ENCODE data around the gene UBN2.

Gene UBN2

DNA sequence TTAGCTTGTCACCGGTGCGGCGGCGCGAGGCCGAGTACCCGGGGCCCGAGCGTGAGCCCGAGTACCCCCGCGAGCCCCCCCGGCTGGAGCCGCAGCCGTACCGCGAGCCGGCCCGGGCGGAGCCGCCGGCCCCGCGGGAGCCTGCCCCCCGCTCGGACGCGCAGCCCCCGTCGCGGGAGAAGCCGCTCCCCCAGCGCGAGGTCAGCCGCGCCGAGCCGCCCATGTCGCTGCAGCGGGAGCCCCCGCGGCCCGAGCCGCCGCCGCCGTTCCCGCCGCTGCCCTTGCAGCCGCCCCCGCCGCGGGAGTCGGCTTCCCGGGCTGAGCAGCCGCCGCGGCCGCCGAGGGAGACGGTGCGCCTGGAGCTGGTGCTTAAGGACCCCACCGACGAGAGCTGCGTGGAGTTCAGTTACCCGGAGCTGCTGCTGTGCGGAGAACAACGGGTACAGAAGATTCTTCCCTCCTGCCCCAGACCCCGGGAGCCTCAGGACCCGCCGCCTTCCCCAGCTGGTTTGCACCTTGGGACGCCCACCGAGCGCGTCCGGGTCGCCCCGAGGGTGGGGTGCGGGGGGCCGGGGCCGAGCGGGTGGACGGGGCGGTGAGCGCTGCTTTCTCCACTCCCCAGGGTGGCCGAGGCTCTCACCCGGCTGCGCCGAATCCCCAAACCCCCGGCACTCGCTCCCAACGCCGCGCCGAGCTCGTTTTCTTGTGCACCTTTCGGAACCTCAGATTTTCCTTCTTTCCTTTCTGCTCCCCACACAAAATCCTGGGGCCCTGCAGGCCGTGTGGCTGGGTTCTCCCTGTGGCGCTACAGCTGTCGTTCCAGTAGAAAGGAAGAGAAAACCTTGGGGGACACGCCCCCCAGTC is 708 bp downstream of the UBN2 start:
- in situ Hi-C loops (cut with MboI; ENCODE audit: low sequenced_read_pairs), result no loop called here

DNA sequence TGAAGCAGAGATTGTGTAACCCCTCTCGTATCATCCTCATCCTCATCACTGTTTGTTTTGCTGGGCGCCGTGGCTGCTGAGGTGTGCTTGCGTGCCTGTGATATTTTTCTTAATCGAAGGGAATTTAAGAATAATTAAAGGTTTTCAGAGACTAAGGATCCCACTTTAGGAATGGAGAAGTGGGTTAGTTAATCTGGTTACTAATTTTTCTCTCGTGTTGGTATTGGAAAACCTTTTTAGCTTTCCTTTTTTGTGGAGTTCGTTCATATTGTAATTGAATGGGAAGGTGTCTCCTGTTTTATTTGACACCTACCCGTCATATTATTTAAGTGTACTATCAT is 1.3 kb downstream of the UBN2 start:
- in situ Hi-C loops (cut with MboI; ENCODE audit: low sequenced_read_pairs), result no loop called here

- in situ Hi-C loops (cut with MboI; ENCODE audit: low sequenced_read_pairs), result no loop called here
Measured at GRCh38 chr7:139232904-139233303, 1.9 kb downstream of the UBN2 start.

GRCh38 chr7:139241258-139241657 is 10.2 kb downstream of the UBN2 start:
- in situ Hi-C loops (cut with MboI; ENCODE audit: low sequenced_read_pairs), result no loop called here

DNA sequence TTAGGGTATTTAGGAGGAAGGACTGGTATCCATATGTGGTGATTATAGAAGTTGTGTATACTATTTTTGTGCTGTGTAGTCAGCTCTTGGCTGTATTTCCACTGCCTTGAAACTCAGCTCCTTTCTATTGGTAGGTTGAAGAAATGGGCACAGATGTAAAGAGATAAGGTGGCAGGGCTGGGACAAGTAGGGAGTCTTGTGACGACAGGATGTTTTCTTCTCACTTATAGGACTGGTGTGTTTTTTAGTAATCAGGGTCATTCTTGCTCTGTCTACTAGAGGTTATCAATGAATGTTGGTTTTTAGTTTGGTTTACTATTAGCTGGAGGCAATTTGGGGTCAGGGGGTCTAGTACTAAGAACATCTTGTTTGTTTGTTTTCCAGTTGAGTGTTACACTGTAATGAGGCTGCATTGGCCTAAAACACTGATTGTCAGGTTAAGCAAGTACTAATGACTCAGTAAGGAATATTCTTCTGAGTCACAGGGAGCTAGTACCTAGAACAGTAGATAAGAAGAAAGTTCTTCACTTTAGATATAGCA is 11.8 kb downstream of the UBN2 start:
- in situ Hi-C loops (cut with MboI; ENCODE audit: low sequenced_read_pairs), result no loop called here

DNA sequence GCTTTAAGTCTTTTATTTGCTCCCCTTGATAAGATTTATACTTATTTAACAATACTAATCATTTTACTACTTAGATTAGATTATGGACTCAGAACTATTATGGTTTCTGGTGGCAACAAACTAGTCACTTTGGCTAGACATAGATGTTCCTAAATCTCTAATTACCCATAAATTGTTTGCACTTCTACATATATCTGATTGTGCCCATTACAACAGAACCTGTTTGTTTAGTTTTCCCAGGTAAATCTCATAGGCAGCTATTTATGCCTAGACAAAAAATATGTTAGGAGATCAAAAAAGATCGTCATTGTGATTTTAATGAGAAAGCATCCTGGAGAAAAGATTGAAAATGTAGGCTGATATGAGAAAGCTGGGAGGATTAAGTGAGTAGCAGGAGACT is 14.4 kb downstream of the UBN2 start:
- in situ Hi-C loops (cut with MboI; ENCODE audit: low sequenced_read_pairs), result no loop called here

GRCh38 chr7:139246494-139246893 is 15.5 kb downstream of the UBN2 start:
- in situ Hi-C loops (cut with MboI; ENCODE audit: low sequenced_read_pairs), result no loop called here

GRCh38 chr7:139246905-139247304 is 15.9 kb downstream of the UBN2 start:
- in situ Hi-C loops (cut with MboI; ENCODE audit: low sequenced_read_pairs), result no loop called here

DNA sequence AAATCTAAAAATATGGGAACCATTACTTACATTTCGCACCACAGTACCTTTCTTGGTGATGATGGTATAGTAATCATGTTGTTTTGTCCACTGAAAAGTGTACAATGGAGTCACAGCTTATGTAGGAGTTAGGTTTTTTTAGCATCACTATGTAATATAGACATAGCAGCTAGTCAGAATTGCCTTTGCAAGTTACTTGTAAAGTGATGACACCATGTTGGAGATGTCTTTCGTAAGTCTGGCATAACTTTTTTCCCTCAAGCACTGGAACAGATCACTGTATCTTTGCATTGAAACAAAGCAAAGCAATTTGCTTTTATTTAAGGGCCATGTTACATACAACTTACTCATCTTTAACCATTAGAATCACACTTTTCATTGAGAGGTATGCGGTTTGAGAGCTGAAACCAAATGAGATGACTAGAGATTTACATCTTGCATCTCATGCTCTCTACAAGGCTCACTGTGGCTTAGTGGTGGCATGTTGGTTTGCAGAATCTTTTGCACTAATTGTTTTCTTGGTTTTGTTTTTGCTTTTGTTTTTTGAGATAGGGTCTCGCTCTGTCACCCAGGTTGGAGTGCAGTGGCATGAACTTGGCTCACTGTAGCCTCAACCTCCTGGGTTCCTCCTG is 18.3 kb downstream of the UBN2 start:
- in situ Hi-C loops (cut with MboI; ENCODE audit: low sequenced_read_pairs), result no loop called here

DNA sequence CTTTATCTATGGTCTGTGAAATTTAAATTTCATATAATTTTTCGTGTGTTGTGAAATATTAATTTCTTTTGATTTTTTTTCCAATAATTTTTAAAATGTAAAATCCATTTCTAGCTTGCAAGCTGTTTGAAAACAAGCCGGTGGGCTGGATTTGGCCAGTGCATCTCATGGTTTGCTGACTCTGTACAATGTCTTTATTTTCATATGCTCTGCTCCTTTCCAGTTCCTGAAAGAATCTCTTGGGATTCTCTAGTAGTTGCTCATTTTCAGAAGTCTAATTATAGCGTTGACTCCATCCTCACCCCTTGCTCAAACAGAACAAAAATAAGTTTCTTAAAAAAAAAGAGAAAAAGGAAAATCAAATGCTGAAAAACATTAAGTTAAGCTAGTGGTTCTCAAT is 21.4 kb downstream of the UBN2 start:
- in situ Hi-C loops (cut with MboI; ENCODE audit: low sequenced_read_pairs), result no loop called here

GRCh38 chr7:139254281-139254680 is 23.2 kb downstream of the UBN2 start:
- in situ Hi-C loops (cut with MboI; ENCODE audit: low sequenced_read_pairs), result no loop called here

DNA sequence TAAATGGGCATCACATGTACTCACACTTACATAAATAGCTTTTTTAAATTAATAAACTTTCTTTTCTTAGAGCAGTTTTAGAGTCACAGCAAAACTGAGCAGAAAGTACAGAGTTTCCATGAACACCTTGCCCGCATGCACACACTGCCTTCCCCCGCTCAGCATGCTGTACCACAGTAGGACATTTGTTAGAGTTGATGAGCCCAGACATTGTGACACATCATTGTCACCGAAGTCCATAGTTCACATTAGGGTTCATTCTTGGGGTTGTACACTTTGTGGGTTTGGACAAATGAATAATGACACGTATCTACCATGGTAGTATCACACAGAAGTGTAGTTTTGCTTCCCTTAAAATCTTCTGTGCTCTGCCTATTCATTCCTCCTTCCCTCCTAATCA is 23.7 kb downstream of the UBN2 start:
- in situ Hi-C loops (cut with MboI; ENCODE audit: low sequenced_read_pairs), result no loop called here

DNA sequence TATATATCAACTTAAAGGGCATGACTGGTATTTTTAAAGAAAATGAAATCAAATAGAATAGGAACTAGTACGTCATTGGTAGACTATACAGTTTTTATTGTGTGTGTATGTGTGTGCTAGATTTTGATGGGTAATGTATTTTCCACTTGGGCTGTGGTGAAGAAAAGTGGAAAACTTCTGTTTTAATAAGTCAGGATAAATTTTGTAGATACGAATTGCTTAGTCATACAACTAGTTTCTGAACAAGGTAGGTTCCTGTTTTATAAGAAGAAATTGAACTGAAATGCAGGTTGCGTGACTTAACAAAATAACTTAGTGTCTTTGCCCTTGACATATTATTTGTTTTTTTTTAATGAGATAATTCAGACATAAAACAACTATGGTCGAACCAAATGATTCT is 24.3 kb downstream of the UBN2 start:
- in situ Hi-C loops (cut with MboI; ENCODE audit: low sequenced_read_pairs), result no loop called here

- in situ Hi-C loops (cut with MboI; ENCODE audit: low sequenced_read_pairs), result no loop called here
Measured at GRCh38 chr7:139259142-139259541, 28.1 kb downstream of the UBN2 start.

DNA sequence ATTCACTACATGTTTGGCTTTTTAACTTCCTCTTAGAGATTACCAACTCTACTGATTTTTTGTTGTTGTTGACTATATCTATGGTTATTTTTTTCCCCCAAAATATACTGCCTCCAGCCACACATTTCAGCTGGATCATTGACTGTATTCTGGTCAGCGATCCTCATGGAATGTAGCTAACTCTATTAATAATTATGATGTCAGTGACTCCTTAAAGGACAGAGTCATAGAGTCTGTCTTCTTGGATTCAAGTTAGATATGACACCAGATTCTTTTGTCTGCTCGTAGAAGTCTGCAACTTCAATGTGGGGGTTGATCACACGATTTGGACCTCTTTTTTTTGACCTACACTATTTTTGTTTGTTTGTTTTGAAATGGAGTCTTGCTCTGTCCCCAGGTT is 33.2 kb downstream of the UBN2 start:
- in situ Hi-C loops (cut with MboI; ENCODE audit: low sequenced_read_pairs), result no loop called here

DNA sequence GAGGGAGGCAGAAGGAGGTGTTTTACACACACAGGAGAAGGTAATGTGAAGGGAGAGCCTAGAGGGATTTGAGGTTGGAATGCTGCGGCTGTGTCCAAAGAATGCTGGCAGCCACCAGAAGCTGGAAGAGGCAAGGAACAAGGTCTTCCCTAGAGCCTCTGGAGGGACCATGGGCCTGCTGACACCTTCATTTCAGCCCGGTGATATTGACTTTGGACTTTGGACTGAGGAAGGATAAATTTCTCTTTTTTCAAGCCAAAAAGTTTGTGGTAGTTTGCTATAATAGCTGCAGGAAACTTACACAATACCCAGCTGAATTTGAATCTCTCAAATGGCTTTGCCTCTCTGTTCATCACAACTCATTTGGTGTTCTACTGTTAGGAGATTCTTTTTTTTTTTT is 34.6 kb downstream of the UBN2 start:
- in situ Hi-C loops (cut with MboI; ENCODE audit: low sequenced_read_pairs), result no loop called here

DNA sequence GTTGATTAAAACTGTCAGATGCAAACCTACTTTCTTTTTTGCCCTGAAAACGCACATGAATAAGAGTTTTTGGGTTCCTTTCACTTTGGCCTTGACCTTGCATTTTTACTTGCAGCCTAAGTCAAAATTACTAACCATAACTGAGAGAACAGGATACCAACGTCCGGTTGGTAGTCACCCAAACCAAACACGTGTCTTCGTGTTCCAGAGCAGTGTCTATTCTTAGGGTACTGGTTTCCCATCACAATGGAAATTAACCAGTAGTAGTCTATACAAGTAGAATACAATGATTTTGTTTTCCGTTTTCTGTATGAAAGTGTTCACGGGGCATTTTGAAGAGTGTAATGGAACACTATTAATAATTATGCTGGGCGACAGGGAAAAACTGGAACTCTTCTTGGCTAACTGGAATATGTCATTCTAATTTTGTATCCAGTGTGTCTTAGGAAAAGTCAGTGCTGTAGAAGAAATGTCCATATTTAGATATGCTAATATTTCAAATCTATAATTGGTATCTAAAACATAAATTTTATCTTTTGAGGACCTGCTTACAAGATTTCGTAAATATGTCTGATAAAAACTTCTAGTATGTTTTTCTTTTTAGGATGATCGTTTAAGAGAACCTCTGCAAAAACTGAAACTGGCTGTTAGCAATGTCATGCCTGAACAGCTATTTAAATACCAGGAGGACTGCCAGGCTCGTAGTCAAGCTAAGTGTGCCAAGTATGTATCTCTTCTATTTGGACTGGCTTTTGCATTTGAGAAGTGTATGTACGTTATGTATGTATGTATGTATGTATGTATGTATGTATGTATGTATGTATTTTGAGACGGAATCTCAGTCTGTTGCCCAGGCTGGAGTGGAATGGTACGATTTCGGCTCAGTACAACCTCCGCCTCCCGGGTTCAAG is 40.9 kb downstream of the UBN2 start:
- in situ Hi-C loops (cut with MboI; ENCODE audit: low sequenced_read_pairs), result no loop called here

DNA sequence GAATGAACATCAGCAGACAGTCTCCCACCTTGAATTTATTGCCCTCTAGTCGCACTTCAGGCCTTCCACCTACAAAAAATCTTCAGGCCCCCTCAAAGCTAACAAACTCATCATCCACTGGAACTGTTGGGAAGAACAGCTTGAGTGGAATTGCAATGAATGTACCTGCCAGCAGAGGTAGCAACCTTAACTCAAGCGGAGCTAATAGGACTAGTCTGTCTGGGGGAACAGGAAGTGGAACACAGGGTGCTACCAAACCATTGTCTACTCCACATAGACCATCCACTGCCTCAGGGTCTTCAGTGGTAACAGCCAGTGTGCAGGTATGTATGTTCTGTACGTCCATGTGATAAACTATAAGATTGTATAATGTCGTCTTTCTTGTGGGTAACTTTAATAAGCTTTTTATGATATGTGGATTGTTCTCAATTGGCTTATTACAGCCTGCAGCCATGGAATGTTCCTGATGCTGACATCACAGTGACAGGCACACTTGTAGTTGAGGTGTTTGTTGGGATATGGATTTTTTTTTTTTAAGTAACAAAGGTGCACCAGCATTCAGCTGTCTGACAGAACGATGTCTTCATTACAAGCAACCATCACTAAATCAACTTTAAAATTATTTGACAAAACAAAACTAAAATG is 53.3 kb downstream of the UBN2 start:
- in situ Hi-C loops (cut with MboI; ENCODE audit: low sequenced_read_pairs), result no loop called here

DNA sequence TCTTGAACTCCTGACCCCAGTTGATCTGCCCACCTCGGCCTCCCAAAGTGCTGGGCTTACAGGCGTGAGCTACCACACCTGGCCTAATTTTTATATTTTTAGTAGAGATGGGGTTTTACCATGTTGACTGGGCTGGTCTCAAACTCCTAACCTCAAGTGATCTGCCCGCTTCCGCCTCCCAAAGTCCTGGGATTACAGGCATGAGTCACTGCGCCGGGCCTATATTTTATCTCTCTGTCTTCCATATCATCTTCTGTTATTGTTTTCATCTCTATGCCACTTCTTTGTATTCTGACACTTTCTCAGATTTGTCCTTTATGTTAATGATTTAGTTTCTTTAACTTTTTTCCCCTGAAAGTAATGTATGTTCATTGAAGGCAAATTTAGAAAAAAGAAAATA is 55.1 kb downstream of the UBN2 start:
- in situ Hi-C loops (cut with MboI; ENCODE audit: low sequenced_read_pairs), result no loop called here

DNA sequence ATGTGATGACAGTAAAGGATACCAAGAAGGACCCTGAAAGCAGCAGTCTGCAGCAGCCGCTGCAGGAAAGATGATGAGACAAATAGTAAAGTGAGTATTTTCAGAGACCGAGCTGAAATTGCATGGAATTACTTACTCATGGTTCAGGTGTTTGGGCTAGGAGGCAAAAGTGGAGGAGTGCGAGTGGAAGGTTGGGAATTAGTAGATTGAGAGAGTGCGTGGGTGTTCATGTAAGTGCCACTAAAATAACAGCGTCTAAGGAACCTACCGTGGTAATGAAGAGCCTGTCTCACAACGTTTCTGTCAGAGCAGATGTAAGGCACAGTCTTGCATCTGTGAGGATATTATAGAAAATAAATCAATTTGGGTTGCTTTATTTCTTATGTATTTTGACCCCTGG is 61.8 kb downstream of the UBN2 start:
- in situ Hi-C loops (cut with MboI; ENCODE audit: low sequenced_read_pairs), result no loop called here

- in situ Hi-C loops (cut with MboI; ENCODE audit: low sequenced_read_pairs), result no loop called here
Measured at GRCh38 chr7:139293534-139293933, 62.5 kb downstream of the UBN2 start.

All from HL-60/S4 (cell line).